ENCODE results near the gene SLC37A3.

Gene SLC37A3

DNA sequence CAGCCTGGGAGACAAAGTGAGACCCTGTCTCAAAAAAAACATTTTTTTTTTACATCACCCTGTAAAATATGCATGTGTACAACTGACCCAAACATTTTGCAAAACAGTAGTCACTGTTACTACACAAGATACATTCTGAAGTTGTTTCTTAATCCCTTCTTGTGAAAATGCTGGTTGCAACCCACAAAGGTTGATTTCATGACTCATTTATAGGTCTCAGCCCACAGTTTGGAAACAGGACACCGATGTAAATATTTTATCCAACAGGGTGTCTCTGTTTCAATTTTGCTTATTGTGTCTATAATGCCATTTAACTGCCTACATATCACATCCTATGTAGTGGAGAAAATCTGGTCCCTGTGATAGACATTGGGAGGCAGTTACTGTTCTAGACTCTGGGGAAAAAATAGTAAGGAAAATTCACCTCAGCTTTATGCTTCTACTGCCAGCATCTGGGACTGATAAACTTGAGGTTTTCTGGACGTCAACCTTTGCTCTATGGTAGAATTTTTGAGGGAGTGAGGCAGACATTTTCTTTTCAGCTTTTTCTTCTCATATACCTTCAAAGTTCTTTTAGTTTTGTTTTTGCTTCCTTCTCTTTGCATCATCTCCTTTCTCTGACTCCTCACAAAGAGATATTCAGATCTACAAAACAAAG, 4.0 kb upstream of the SLC37A3 start:
- no peak for DNase-seq (ENCODE audit: low read depth in 2 of 2)

DNA sequence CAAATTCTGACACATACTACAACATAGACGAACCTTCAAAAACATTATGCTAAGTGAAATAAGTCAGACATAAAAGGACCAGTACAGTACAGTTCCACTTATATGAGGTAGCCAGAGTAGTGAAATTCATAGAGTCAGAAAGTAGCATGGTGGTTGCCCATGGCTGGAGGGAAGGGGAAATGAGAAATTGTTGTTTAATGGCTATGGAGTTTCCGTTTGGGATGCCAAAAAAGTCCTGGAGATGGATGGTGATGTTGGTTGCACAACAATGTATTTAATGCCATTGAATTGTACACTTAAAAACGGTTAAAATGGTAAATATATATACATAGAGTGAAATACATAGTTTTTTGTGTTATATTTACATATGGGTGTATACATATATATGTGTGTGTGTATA, 2.1 kb upstream of the SLC37A3 start:
- DNase-seq (ENCODE audit: low read depth in 2 of 2) = no peak

DNA sequence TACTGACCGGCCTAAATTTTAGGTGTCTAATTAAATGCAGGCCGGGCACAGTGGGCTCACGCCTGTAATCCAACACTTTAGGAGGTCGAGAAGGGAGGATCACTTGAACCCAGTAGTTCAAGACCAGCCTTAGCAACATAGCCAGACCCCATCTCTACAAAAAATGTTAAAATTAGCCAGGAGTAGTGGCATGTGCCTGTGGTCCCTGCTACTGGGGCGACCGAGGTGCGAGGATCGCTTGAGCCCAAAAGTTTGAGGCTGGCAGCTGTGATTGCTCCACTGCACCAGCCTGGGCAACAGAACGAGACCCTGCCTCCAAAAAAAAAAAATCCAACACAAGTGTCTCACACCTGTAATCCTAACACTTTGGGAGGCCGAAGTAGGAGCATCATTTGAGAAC, 491 bp upstream of the SLC37A3 start:
- no peak for DNase-seq (ENCODE audit: low read depth in 2 of 2)

DNA sequence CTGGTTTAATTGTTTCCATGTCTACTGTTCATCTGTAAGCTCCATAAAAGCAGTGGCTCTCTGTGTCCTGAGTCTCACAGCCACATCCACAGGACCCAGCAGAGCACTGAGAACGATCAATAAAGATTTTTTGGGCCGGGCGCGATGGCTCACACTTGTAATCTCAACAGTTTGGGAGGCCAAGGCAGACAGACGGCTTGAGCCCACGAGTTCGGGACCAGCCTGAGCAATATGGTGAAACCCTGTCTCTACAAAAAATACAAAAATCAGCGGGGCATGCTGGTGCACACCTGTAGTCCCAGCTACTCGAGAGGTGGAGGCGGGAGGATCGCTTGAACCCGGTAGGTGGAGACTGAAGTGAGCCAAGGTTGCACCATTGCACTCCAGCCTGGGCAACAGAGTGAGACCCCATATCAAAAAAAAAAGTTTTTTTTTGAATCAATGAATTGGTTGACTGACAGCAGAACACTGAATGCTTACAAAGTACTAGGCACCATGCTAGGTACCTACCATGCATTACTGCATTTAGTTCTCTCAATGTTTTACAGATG, 4.5 kb downstream of the SLC37A3 start:
- DNase-seq (ENCODE audit: low read depth in 2 of 2) = no peak

DNA sequence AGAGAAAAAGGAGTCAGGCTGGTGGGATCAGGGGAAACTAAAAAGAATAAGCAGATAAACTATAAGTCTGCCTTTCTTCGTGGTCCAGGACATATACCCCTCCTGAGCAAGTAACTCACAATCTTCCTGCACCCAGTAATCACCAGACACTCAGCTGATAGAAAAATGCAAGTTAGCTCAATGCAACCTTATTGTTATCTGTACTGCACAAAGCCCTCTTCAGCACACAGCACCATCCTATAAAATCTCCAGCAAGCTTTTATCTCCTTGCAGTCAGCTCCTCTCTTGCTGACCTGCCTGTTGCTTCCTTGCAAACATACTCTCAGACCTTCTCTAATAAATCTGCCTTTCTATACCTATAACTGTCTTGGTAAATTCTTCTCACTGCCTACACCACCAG, 6.7 kb downstream of the SLC37A3 start:
- no peak for DNase-seq (ENCODE audit: low read depth in 2 of 2)

DNA sequence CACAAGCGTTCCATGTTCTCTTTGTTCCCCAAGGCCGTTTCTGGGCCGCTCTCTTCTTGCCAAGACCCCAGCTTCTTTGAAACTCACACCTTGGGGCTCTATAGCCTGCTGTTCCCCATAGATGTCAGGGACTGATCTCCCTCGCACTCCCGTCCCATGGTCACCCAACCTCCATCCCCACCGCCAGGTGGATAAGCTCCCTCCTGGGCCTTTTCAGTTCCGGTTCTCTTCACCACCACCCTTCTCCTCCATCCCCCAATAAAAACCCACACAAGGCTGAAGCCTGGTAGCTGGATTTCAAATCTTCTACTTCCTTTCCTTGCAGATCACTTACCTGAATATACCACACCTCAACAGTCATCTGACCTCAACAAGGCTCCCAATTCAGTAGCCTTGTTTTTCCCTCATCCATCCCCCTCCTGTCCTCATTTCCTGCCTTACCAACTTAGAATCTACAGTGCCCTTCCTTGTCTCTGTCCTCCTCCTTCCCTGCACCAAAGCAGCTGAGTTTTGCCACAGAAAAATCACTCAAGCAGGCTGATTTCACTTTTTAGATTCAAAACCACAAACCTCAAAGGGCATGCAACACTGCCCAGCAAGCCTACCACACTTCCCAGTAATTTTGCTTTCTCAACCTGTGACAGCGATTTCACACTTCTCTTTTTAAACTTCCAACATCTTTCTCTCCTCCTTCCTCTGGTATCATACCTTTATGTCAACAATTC, 7.7 kb downstream of the SLC37A3 start:
- no peak for DNase-seq (ENCODE audit: low read depth in 2 of 2)

DNA sequence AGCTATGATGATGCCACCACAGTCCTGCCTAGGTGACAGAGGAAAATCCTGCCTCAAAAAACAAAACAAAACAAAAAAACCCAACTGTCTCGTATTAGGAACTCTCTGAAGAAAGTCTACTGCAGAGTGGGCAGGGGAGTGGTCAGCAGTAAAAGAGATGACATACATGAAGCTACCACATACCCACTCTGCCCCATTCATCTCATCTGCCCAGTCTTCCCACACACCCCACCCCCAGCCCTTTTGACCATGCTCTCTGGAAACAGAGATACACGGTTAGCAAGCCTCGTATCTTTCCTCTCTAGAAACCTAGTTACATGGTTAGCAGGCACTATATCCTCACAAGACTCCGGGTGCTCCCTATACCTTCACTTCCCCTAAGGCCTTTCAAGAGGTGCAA, 8.3 kb downstream of the SLC37A3 start:
- no peak for DNase-seq (ENCODE audit: low read depth in 2 of 2)

DNA sequence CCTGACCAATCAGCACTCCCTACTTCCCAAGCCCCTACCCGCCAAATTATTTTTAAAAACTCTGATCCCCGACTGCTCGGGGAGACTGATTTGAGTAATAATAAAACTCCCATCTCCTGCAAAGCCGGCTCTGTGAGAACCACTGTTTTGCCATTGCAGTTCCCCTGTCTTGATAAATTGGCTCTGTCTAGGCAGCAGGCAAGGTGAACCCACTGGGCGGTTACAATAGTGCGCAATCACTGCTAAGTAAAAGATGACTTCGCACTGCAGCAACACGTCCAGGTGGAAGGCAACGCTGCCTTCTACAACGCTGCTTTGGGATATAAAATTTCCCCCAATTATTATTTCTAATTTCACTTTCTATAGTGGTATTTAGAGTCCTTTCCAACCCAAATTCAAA, 8.9 kb downstream of the SLC37A3 start:
- no peak for DNase-seq (ENCODE audit: low read depth in 2 of 2)

DNA sequence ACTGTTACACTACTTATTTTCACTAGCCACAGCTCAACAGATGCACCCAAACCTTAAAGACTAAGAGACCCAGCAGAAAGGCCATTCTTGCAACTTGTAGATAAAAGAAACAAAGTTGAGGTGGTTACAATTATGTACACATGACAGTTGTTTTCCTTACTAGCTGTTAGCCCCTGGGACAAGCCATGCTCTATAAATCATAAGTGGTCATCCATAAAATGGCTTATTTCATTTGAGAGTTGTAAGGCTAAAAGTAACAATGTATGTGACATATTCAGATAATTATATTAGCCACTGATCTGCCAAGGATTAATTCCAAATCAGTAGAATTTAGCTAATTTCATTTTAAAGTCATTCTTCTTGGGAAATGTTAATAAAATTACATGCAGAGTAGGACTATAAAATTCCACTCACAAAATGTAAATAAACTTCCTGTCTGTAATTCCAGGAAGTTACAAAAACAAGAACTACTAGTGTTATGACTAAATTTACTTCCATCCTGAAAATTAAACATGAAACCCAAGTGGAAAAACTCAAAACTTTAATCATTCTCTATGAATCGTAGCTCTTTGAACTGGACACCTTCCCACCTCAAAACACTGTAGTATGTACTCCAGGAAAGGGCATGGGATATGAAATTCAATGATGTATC, 13.3 kb downstream of the SLC37A3 start:
- no peak for DNase-seq (ENCODE audit: low read depth in 2 of 2)

DNA sequence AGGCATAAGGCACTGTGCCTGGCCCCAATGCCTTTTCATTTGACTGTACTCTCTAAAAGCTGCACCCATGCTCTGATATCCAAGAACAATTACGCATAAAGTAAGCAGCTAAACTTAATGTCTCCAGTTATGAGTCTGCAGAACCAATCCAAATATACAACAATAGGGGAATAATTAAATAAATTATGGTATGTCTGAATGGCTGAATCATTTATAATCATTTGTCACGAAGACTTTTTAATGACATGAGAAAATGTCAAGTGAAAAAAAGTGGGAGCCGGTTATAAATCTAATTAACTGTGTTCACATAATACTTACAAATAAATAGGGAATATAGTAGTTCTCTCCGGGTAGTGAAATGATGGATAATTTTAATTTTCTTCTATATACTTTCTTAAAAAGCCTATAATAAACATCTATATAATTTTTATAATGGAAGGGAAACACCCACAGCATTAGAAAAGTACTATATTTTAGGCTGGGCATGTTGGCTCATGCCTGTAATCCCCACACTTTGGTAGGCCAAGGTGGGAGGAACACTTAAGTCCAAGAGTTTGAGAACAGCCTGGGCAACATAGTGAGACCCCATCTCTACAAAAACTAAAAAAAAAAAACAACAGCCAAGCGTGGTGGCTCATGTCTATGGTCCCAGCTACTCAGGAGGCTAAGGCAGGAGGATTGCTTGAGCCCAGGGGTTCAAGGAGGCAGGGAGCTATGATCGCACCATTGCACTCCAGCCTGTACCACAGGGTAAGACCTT, 14.2 kb downstream of the SLC37A3 start:
- no peak for DNase-seq (ENCODE audit: low read depth in 2 of 2)

DNA sequence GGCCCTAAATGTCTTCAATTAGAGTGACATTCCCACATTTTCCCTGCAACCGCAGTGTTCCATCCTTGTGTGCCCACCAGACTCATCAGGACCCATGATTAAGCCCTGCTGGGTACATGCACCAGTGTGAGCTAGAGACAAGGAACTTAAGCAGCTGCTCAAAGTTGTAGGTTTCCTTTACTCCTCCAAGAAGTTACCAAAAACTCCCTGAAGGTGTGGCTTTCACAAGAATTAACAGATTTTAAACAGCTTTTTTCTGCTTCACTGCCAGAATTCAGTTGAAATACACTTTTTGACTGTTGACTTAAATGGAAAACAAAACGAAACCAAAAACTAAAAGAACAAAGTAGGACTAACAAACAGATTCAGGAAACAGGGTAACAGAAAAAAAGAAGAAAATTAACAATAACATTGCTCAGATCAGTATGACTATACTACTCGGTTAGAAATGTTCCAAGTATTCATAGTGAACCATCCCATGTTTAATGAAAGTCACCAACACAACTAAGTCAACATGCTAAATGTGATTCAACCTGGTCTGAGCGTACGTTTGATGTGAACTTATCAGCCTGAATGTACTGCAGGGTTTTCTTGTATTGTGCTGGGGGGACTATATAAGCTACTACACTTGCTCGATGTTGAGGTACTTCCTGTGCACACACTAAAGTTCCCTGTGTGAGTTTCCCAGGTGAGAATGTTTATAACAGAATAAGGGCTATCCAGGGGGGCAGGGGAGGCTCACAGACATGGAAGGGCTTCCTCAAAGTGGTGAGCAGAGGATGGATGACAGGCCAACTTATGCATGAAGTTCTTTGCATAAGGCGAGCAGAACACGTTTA, 22.2 kb downstream of the SLC37A3 start:
- no peak for DNase-seq (ENCODE audit: low read depth in 2 of 2)

DNA sequence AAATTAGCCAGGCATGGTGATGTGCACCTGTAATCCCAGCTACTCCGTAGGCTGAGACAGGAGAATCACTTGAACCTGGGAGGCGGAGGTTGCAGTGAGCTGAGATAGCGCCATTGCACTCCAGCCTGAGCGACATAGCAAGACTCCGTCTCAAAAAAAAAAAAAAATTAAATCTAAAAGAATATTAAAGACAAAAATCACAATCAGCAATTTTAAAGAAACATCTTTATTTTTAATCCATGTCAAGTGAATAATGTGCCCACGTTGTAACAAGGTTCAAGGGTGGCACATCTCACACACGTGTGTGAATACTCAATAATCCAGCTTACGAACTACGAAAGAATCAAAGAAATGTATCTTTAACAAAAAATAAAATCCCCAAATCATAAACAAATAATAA, 23.0 kb downstream of the SLC37A3 start:
- DNase-seq (ENCODE audit: low read depth in 2 of 2) = no peak

DNA sequence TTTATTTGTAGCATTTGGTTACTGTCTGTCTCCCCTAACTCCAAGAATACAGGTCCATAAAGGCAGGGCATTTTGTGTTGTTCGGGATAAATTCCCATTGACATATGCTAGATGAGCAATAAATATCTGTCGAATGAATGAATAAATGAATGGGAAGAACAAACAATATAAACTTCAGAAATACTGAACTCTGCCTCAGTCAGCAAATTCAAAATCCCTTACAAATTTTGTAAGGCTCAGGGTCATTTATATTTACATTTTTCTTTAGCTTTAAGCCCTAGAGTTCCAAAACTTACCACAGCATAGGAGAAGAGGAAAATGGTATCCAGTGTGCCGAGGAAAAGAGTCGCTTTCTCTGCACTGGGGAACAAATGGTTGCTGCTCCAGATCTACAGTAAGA, 29.0 kb downstream of the SLC37A3 start:
- no peak for DNase-seq (ENCODE audit: low read depth in 2 of 2)

DNA sequence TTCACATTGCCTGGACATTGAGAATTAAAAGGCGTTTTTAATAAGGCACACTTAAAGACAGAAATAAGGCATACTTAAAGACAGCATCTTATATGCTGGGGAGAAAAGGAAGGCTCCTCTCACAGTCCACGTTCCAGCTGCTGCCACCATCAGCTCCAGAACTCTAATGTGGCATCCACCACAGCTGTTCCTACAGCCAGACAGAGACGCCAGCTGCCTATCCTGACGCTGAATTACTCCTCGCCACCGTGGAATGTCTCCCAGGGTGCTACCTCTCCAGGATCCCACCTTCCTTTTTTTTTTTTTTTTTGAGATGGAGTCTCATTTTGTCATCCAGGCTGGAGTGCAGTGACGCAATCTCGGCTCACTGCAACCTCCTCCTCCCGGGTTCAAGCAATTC, 30.8 kb downstream of the SLC37A3 start:
- DNase-seq (ENCODE audit: low read depth in 2 of 2) = no peak

DNA sequence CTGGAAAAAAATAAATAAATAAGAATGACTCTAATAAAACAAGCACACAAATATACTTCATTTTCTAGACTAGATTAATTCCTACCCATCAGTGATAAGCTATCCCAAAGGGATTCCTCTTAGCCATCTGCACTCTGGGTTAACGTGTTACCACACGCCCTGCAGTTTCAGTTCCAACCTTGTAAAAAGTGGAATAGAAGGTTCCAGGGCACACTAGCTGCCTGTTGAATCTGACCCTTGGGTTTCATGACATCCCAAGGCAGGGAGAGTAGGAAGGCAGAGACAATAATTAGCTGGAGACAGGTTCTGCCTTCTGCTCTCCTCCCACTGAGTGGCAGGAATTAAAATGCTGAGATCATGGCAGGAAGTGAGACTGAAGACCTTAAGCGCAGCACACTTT, 33.5 kb downstream of the SLC37A3 start:
- DNase-seq (ENCODE audit: low read depth in 2 of 2) = no peak

DNA sequence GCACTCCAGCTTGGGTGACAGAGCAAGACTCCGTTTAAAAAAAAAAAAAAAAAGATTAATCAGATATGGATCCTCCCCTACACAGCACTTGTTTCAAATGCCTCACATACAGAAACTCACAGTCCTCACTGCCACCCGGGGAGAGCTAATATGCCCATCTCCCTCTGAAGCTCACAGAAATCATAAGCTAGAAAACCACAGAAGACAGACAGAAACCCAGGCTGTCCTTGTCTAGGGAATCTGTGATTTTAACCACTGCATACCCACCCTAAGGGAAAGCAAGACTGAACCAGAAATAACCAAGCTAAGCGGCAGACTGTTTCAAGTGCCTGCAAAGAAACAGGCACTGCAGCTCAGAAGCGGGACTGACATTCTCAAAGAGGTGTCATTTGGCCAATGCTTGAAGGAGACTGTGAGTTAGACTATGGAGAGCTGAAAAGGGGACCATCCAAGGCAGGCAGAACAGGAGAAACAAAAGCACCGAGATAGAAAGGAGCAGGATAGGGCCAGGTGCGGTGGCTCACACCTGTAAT, 37.6 kb downstream of the SLC37A3 start:
- DNase-seq (ENCODE audit: low read depth in 2 of 2) = no peak

DNA sequence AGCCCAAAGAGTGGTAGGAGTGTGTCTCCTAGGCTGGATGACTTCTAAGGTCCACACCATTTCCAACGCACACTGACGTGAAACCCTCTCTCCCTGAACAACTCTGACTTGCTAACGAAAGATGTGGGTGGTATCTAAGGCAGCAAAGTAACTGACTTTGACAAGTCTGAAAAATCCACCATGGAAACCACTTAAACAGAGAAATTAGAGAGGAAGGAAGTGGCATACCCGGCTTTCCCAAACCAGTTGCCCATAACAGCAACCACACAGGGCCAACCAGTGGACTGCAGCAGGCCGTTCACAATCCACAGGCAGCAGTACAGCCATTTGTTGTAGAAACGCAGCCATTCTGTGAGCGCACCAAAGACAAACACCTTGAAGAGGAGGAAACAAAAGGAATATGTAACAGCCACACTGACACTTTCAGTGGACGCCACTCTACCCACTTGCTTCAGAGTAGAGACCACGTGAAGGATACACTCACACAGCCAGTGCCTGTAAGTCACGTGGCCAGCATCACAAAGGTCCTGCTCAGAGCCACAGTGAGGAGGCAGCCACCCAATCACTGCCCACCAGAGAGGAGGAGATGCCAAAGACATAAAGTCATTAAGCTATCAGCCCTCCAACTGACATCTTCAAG, 39.8 kb downstream of the SLC37A3 start:
- DNase-seq (ENCODE audit: low read depth in 2 of 2) = no peak

DNA sequence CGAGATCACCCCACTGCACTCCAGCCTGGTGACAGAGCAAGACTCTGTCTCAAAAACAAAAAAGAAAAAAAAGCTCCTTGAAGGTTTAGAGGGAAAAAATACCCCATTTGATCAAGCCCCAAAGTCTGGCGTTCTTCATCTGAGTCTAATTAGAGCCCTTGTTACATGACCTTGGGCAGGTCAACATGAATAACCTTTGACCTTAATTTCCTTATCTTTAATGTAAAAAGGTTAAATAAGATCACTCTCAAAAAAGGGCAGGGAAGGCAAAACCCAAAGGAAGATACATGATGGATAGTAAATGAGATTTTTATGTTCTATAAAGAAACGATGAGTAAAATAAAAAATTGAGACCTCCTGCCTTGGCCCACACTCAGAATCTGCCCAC, 40.3 kb downstream of the SLC37A3 start:
- no peak for DNase-seq (ENCODE audit: low read depth in 2 of 2)

DNA sequence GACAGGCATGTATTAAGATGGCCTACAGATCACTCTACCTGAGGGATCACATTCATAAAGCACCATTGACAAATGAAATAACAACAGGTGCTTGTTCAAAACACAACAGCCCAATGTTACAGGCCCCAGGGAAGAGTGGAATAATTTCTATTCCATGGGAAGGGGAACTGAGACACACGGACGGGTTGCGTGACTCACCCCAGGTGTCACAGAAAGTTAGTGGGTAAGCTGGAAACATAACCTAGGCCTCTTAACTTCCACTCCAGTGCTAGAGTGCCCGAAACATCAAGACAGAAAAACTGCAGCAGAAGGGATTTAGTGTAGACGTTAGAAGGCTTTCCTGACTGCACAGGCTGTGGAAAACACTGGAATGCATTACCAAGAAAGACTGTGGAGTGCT, 48.3 kb downstream of the SLC37A3 start:
- no peak for DNase-seq (ENCODE audit: low read depth in 2 of 2)

DNA sequence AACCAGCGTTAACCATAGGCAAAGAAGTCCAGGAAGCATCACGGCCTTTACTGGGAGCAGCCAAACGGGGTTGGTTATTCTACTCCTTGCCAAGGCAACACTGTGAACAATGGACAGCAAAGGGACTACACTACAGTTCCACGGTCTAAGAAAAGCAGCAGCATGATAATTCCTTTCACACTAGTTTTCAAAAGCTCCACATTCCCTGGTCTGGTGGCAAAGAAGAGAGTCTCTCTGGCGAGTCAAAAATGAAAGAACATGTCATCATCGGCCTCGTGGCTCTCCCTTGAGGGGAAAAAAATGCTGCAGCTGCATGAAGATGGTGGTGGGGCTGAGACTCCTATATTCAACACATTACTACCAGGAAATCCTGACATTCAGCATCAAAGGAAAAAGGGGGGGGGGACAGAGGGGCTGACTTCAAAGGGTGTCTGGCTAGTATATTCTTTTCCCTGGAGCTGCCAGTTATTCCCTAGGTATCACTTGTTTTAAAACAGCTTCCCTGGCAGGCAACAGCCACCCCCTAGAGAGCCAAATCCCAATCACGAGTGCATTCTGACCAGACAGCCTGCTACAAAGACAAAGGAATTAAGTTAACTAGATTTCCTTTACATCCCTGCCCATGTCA, 49.1 kb downstream of the SLC37A3 start:
- no peak for DNase-seq (ENCODE audit: low read depth in 2 of 2)

Data from stimulated activated CD4-positive, alpha-beta T cell treated with anti-CD3 and anti-CD28 coated beads, Interleukin-1b, Interleukin-23, amount 100 ng/mL, for 1 hour (primary cell).